ENCODE results near the gene KRTAP4-7.

DNA sequence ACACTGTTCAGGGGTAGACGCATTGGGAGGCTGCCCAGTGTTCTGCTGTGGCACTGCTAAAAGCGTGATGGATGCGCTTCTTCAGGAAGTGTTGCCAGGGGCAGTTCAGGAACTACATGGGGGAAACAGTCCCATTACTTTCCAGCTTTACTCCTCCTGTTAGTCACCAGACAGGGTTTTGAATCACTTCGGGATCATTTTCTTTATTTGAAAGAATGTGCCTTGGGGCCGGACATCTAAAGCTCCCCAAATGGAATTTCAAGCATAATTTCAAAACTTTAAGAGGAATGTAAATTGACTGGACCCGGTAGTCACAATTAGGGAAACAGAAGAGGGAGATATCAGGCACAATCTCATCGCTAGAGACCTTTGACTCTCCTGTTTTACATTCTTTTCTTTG lies 35.5 kb upstream of the KRTAP4-7 start:
- TF ChIP-seq POLR2AphosphoS5 (IDR thresholded peaks at IDR 0.05; ENCODE audit: low read depth, low read length), result no peak
- TF ChIP-seq FOXM1 (IDR thresholded peaks at IDR 0.05; ENCODE audit: low read depth), result no peak
- TF ChIP-seq EP300 (IDR thresholded peaks at IDR 0.05; ENCODE audit: borderline replicate concordance in 1 of 2, low read depth in 1 of 2, low read length in 1 of 2), result no peak
- TF ChIP-seq, protein P1, sequence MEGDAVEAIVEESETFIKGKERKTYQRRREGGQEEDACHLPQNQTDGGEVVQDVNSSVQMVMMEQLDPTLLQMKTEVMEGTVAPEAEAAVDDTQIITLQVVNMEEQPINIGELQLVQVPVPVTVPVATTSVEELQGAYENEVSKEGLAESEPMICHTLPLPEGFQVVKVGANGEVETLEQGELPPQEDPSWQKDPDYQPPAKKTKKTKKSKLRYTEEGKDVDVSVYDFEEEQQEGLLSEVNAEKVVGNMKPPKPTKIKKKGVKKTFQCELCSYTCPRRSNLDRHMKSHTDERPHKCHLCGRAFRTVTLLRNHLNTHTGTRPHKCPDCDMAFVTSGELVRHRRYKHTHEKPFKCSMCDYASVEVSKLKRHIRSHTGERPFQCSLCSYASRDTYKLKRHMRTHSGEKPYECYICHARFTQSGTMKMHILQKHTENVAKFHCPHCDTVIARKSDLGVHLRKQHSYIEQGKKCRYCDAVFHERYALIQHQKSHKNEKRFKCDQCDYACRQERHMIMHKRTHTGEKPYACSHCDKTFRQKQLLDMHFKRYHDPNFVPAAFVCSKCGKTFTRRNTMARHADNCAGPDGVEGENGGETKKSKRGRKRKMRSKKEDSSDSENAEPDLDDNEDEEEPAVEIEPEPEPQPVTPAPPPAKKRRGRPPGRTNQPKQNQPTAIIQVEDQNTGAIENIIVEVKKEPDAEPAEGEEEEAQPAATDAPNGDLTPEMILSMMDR (IDR thresholded peaks at IDR 0.05), result no peak
- TF ChIP-seq, protein P2, sequence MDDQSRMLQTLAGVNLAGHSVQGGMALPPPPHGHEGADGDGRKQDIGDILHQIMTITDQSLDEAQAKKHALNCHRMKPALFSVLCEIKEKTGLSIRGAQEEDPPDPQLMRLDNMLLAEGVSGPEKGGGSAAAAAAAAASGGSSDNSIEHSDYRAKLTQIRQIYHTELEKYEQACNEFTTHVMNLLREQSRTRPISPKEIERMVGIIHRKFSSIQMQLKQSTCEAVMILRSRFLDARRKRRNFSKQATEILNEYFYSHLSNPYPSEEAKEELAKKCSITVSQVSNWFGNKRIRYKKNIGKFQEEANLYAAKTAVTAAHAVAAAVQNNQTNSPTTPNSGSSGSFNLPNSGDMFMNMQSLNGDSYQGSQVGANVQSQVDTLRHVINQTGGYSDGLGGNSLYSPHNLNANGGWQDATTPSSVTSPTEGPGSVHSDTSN (IDR thresholded peaks at IDR 0.05), result no peak
- TF ChIP-seq, protein P3, sequence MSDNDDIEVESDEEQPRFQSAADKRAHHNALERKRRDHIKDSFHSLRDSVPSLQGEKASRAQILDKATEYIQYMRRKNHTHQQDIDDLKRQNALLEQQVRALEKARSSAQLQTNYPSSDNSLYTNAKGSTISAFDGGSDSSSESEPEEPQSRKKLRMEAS (IDR thresholded peaks at IDR 0.05; ENCODE audit: low read depth), result no peak
- TF ChIP-seq TAF1 (IDR thresholded peaks at IDR 0.05; ENCODE audit: borderline replicate concordance, low read depth, low read length), result no peak
- no peak for TF ChIP-seq NRF1 (IDR thresholded peaks at IDR 0.05; ENCODE audit: low read depth, low read length)
